ENCODE data around the gene TIAL1.

- TF ChIP-seq SIX5 (IDR thresholded peaks at IDR 0.05; ENCODE audit: low read depth, low read length, severe bottlenecking), result no peak
- no peak for TF ChIP-seq SIN3A (IDR thresholded peaks at IDR 0.05; ENCODE audit: low read depth, low read length)
- no peak for TF ChIP-seq EP300 (IDR thresholded peaks at IDR 0.05; ENCODE audit: borderline replicate concordance in 1 of 2, control insufficient read depth in 1 of 2, low read depth in 2 of 2, low read length in 2 of 2)
- no peak for TF ChIP-seq HDGF (IDR thresholded peaks at IDR 0.05)
- TF ChIP-seq FOXM1 (IDR thresholded peaks at IDR 0.05; ENCODE audit: low read depth, low read length), result no peak
- TF ChIP-seq FOXK2 (IDR thresholded peaks at IDR 0.05), result no peak
- TF ChIP-seq TCF12 (IDR thresholded peaks at IDR 0.05; ENCODE audit: low read depth, low read length), result no peak
Measured at GRCh38 chr10:119608316-119609155, 11.8 kb upstream of the TIAL1 start.
